Uterus (tissue), 4 donors: ENCODE results near the gene ADGRD1. TPM values are rescaled to one million over a fixed set of nuclear protein-coding genes. Genes with fewer than 3 reads are reported as not detected.

ENCODE experiments used
- DNase-seq, 2 donors: peaks; one replicate each; pipeline ENCODE4 v3.0.0-alpha.2; 2019 to 2020
- H3K27ac ChIP-seq, 2 donors: fragments of 200-600 bp; sonication (generic); 1 replicate in 1 of 2; 2 replicates in 1 of 2; pipeline ENCODE4 v1.5.1; 2016 to 2018
- H3K27me3 ChIP-seq, 2 donors: fragments of 200-600 bp; sonication (generic); one replicate each; pipeline ENCODE4 v1.5.1; 2018 to 2019; ENCODE audit warnings: control low read depth in 1 of 2
- H3K36me3 ChIP-seq, 2 donors: fragments of 200-600 bp; sonication (generic); one replicate each; pipeline ENCODE4 v1.5.1; 2019; ENCODE audit warnings: control low read depth in 1 of 2
- H3K4me1 ChIP-seq, 2 donors: fragments of 200-600 bp; sonication (generic); one replicate each; pipeline ENCODE4 v1.5.1; 2018 to 2019; ENCODE audit warnings: control low read depth in 1 of 2
- H3K4me3 ChIP-seq, 2 donors: fragments of 200-600 bp; sonication (generic); 1 replicate in 1 of 2; 2 replicates in 1 of 2; pipeline ENCODE4 v1.5.1; 2018 to 2019; ENCODE audit warnings: mild to moderate bottlenecking in 1 of 2
- H3K9me3 ChIP-seq, 2 donors: fragments of 200-600 bp; sonication (generic); one replicate each; pipeline ENCODE4 v1.5.1; 2019; ENCODE audit warnings: control low read depth in 1 of 2
- CTCF ChIP-seq, 4 experiments: fragments of 200-600 bp in 2 of 4; fragments of 450-650 bp in 2 of 4; sonication (generic) in 2 of 4; IDR thresholded peaks; one replicate each; pipeline ENCODE4 v1.5.1; 2016 to 2019; ENCODE audit warnings: antibody characterized with exemption in 4 of 4, mild to moderate bottlenecking in 2 of 4, moderate library complexity in 1 of 4
- POLR2A ChIP-seq, 2 donors: fragments of 450-650 bp; IDR thresholded peaks; one replicate each; pipeline ENCODE4 v1.6.1; 2016; ENCODE audit warnings: antibody characterized with exemption in 2 of 2, mild to moderate bottlenecking in 1 of 2, moderate library complexity in 1 of 2
- intact Hi-C: fragments of 100-400 bp; cut with DNase I; formaldehyde crosslinking; loops from one replicate; pipeline ENCODE4 v1.15.1; 2023; ENCODE audit warnings: low total_unique reads
- total RNA-seq, 4 donors: library from RNA; depleted of rRNA in 3 of 4; stranded (reverse); fragments of >200 nt in 3 of 4; gene quantifications; one replicate each; pipeline versions ENCODE4 v1.1.0 to v1.2.4, GENCODE V29; 2014 to 2023
- donor health status: DM: yes; HTN: yes; CAD: no.

ADGRD1 gene
- total RNA-seq, 4 donors from 2014 or later, result 13.5 to 89.9 (median 33.7) TPM

GRCh38 chr12:131138638-131139362 is 185.1 kb downstream of the ADGRD1 start:
- intact Hi-C loops, result loop anchor here (10.0 kb wide), 1 partner anchor 224 kb away; no protein-coding TSS in a partner anchor

GRCh38 chr12:131139363-131140068 is 185.8 kb downstream of the ADGRD1 start:
- H3K9me3 ChIP-seq, result no peaks in the 10 kb centered on the region
- no peak overlapping the region for H3K4me3 ChIP-seq
- no peak for DNase-seq
- TF ChIP-seq POLR2A (IDR thresholded peaks at IDR 0.05) (no peak), CTCF (IDR thresholded peaks at IDR 0.05) (no peak)
- no peaks in the 10 kb centered on the region for H3K4me1 ChIP-seq
- intact Hi-C loops, result loop anchor here (10.0 kb wide), 1 partner anchor 225 kb away; no protein-coding TSS in a partner anchor
- H3K27me3 ChIP-seq, result no peaks in the 10 kb centered on the region
- no peak overlapping the region for H3K27ac ChIP-seq
- H3K36me3 ChIP-seq, result no peaks in the 10 kb centered on the region

More at GRCh38 chr12:131138638-131139362, 185.1 kb downstream of the ADGRD1 start:
- no peak overlapping the region for H3K4me3 ChIP-seq
- TF ChIP-seq POLR2A (IDR thresholded peaks at IDR 0.05) (no peak), CTCF (IDR thresholded peaks at IDR 0.05) (no peak)
- no peaks in the 10 kb centered on the region for H3K4me1 ChIP-seq
- H3K27ac ChIP-seq, result no peak overlapping the region
- no peak for DNase-seq
- H3K27me3 ChIP-seq, result no peaks in the 10 kb centered on the region
- no peaks in the 10 kb centered on the region for H3K36me3 ChIP-seq
- H3K9me3 ChIP-seq, result no peaks in the 10 kb centered on the region

- no peak for DNase-seq
- Histone ChIP-seq H3K4me1 (no peaks in the 10 kb centered on the region), H3K9me3 (no peaks in the 10 kb centered on the region), H3K4me3 (no peak overlapping the region), H3K27me3 (no peaks in the 10 kb centered on the region), H3K36me3 (no peaks in the 10 kb centered on the region), H3K27ac (no peak overlapping the region)
- intact Hi-C loops, result no loop called here
- TF ChIP-seq POLR2A (IDR thresholded peaks at IDR 0.05) (no peak), CTCF (IDR thresholded peaks at IDR 0.05) (no peak)
Observed at GRCh38 chr12:131140069-131140435, 186.3 kb downstream of the ADGRD1 start.

- no peaks in the 10 kb centered on the region for H3K9me3 ChIP-seq
- no peaks in the 10 kb centered on the region for H3K36me3 ChIP-seq
- DNase-seq, result no peak
- intact Hi-C loops, result no loop called here
- no peaks in the 10 kb centered on the region for H3K4me1 ChIP-seq
- no peak overlapping the region for H3K4me3 ChIP-seq
- TF ChIP-seq CTCF (IDR thresholded peaks at IDR 0.05) (no peak), POLR2A (IDR thresholded peaks at IDR 0.05) (no peak)
- no peak overlapping the region for H3K27ac ChIP-seq
- no peaks in the 10 kb centered on the region for H3K27me3 ChIP-seq
Observed at GRCh38 chr12:131140697-131141096, 187.0 kb downstream of the ADGRD1 start.

GRCh38 chr12:131141514-131141913 is 187.8 kb downstream of the ADGRD1 start:
- H3K36me3 ChIP-seq, result no peaks in the 10 kb centered on the region
- no peak for TF ChIP-seq CTCF (IDR thresholded peaks at IDR 0.05)
- no peak for TF ChIP-seq POLR2A (IDR thresholded peaks at IDR 0.05)
- no peak for DNase-seq
- no peaks in the 10 kb centered on the region for H3K4me1 ChIP-seq
- H3K27ac ChIP-seq, result no peak overlapping the region
- intact Hi-C loops, result no loop called here
- no peak overlapping the region for H3K4me3 ChIP-seq
- no peaks in the 10 kb centered on the region for H3K27me3 ChIP-seq
- H3K9me3 ChIP-seq, result no peaks in the 10 kb centered on the region
